Measurements from ENCODE around the gene CXXC1. TPM values are rescaled to one million over a fixed set of nuclear protein-coding genes. Genes with fewer than 3 reads are reported as not detected.
"Not testable (repeated sequence)": the region's sequence is repeated elsewhere in the genome, so short reads cannot be mapped to it uniquely, and the experiment has no call there.

The CXXC1 gene
- total RNA-seq, 3 donors from 2014 or later (not counting 1 experiment from before 2014, with no cell fraction given): 146 to 173 (median 153) TPM

DNA sequence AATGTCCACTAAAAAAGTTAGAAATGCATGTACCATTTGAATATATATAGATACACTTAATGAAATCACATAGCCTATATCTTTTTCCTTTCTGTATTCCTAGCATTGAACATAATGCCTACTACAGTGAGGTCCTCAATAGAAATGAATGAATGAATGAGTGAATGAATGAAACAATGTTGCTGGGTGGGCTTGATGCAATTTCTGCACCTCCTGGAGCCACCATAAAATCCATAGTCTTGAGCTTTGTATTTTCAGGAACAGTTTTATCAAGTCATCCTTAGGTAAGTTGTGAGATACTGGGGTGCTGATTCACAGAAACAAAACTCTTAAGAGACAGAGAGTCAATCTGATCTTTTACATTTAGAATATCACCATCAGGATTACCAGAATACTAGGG lies 24.5 kb downstream of the CXXC1 start:
- Mint-ChIP-seq H3K4me3 (no peak overlapping the region), H3K27me3 (ENCODE audit: low read depth in 2 of 2) (peaks cover 8 to 20% of the 10 kb centered on the region in 2 donors), H3K9me3 (no peaks in the 10 kb centered on the region), H3K4me1 (peaks cover 19 to 21% of the 10 kb centered on the region in 2 donors), H3K36me3 (no peaks in the 10 kb centered on the region), H3K27ac (no peak overlapping the region)
- intact Hi-C loops (cut with micrococcal nuclease): no loop called here
- TF ChIP-seq, protein P1, sequence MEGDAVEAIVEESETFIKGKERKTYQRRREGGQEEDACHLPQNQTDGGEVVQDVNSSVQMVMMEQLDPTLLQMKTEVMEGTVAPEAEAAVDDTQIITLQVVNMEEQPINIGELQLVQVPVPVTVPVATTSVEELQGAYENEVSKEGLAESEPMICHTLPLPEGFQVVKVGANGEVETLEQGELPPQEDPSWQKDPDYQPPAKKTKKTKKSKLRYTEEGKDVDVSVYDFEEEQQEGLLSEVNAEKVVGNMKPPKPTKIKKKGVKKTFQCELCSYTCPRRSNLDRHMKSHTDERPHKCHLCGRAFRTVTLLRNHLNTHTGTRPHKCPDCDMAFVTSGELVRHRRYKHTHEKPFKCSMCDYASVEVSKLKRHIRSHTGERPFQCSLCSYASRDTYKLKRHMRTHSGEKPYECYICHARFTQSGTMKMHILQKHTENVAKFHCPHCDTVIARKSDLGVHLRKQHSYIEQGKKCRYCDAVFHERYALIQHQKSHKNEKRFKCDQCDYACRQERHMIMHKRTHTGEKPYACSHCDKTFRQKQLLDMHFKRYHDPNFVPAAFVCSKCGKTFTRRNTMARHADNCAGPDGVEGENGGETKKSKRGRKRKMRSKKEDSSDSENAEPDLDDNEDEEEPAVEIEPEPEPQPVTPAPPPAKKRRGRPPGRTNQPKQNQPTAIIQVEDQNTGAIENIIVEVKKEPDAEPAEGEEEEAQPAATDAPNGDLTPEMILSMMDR (IDR thresholded peaks at IDR 0.05): no peak
- H3K4me3 ChIP-seq (ENCODE audit: low read length): no peak overlapping the region
- no peaks in the 10 kb centered on the region for H3K27me3 ChIP-seq (ENCODE audit: control insufficient read depth, insufficient read depth, low read length)
- H3K36me3 ChIP-seq (ENCODE audit: control insufficient read depth, insufficient read depth, low read length): no peaks in the 10 kb centered on the region
- no peak overlapping the region for H3K27ac ChIP-seq (ENCODE audit: low read length)
- DNase-seq (no peak), ATAC-seq (no peak)
- peaks cover 20% of the 10 kb centered on the region for H3K4me1 ChIP-seq (ENCODE audit: control insufficient read depth, insufficient read depth, low read length)
- H3K9me3 ChIP-seq (ENCODE audit: control insufficient read depth, insufficient read depth, low read length): no peaks in the 10 kb centered on the region

GRCh38 chr18:50250935-50251334 lies 36.6 kb downstream of the CXXC1 start:
- whole genome bisulfite sequencing (ENCODE audit: insufficient coverage): 91% methylated on average over 3 of the region's 3 CpGs
- Histone ChIP-seq H3K4me3 (ENCODE audit: low read length) (no peak overlapping the region), H3K9me3 (ENCODE audit: control insufficient read depth, insufficient read depth, low read length) (no peaks in the 10 kb centered on the region), H3K4me1 (ENCODE audit: control insufficient read depth, insufficient read depth, low read length) (no peaks in the 10 kb centered on the region), H3K36me3 (ENCODE audit: control insufficient read depth, insufficient read depth, low read length) (no peaks in the 10 kb centered on the region), H3K27me3 (ENCODE audit: control insufficient read depth, insufficient read depth, low read length) (no peaks in the 10 kb centered on the region), H3K27ac (ENCODE audit: low read length) (no peak overlapping the region)
- no peaks in the 10 kb centered on the region for H3K9me3 Mint-ChIP-seq
- intact Hi-C loops (cut with micrococcal nuclease): no loop called here
- H3K4me3 Mint-ChIP-seq: no peak overlapping the region
- DNase-seq: no peak
- H3K4me1 Mint-ChIP-seq: no peaks in the 10 kb centered on the region
- peaks cover 2 to 8% of the 10 kb centered on the region in 2 donors for H3K27me3 Mint-ChIP-seq (ENCODE audit: low read depth in 2 of 2)
- no peak for ATAC-seq
- no peak overlapping the region for H3K27ac Mint-ChIP-seq
- no peaks in the 10 kb centered on the region for H3K36me3 Mint-ChIP-seq
- TF ChIP-seq, protein P1 (IDR thresholded peaks at IDR 0.05): no peak

DNA sequence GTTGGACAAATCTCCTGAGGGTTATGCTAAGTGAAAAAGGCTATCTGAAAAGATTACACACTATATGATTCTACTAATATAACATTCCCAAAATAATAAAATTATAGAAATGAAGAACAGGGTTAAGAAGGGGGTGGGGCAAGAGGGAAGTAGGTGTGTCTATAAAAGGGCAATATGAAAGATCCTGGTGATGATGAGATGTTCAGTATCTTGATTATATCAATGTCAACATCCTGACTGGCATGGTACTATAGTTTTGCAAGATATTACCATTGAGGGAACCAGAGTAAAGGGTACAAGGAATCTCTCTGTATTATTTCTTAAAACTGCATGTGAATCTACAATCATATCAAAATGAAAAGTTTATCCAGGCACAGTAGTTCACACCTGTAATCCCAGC lies 37.9 kb downstream of the CXXC1 start:
- intact Hi-C loops (cut with micrococcal nuclease): no loop called here
- no peak overlapping the region for H3K4me3 ChIP-seq (ENCODE audit: low read length)
- H3K4me3 Mint-ChIP-seq: no peak overlapping the region
- H3K27me3 ChIP-seq (ENCODE audit: control insufficient read depth, insufficient read depth, low read length): no peaks in the 10 kb centered on the region
- H3K4me1 ChIP-seq (ENCODE audit: control insufficient read depth, insufficient read depth, low read length): no peaks in the 10 kb centered on the region
- H3K36me3 ChIP-seq (ENCODE audit: control insufficient read depth, insufficient read depth, low read length): no peaks in the 10 kb centered on the region
- H3K4me1 Mint-ChIP-seq: no peaks in the 10 kb centered on the region
- peaks cover 0 to 8% of the 10 kb centered on the region in 2 donors for H3K27me3 Mint-ChIP-seq (ENCODE audit: low read depth in 2 of 2)
- H3K36me3 Mint-ChIP-seq: no peaks in the 10 kb centered on the region
- H3K9me3 ChIP-seq (ENCODE audit: control insufficient read depth, insufficient read depth, low read length): no peaks in the 10 kb centered on the region
- H3K9me3 Mint-ChIP-seq: no peaks in the 10 kb centered on the region
- no peak overlapping the region for H3K27ac ChIP-seq (ENCODE audit: low read length)
- no peak for ATAC-seq
- TF ChIP-seq, protein P1 (IDR thresholded peaks at IDR 0.05): no peak
- H3K27ac Mint-ChIP-seq: no peak overlapping the region
- DNase-seq: no peak

DNA sequence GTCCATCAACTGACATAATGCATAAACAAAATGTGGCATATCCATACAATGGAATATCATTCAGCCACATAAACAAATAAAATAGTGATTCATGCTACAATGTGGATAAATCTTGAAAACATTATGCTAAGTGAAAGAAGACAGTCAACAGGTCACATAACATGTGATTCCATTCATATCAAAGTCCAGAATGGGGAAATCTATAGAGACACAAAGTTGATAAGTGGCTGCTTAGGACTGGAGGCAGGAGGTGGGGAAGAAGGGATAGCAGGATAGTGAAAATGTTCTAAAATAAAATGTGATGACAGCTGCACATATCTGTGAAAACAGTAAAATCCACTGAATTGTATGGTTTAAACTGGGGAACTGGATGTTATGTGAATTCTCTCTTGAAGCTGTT lies 39.9 kb downstream of the CXXC1 start:
- H3K36me3 ChIP-seq (ENCODE audit: control insufficient read depth, insufficient read depth, low read length): no peaks in the 10 kb centered on the region
- no peaks in the 10 kb centered on the region for H3K4me1 ChIP-seq (ENCODE audit: control insufficient read depth, insufficient read depth, low read length)
- DNase-seq: no peak
- H3K9me3 ChIP-seq (ENCODE audit: control insufficient read depth, insufficient read depth, low read length): no peaks in the 10 kb centered on the region
- no peak overlapping the region for H3K4me3 ChIP-seq (ENCODE audit: low read length)
- no peaks in the 10 kb centered on the region for H3K36me3 Mint-ChIP-seq
- no peak overlapping the region for H3K27ac Mint-ChIP-seq
- no peaks in the 10 kb centered on the region for H3K9me3 Mint-ChIP-seq
- TF ChIP-seq, protein P1 (IDR thresholded peaks at IDR 0.05): no peak
- no peak for ATAC-seq
- H3K4me3 Mint-ChIP-seq: no peak overlapping the region
- intact Hi-C loops (cut with micrococcal nuclease): no loop called here
- no peaks in the 10 kb centered on the region for H3K4me1 Mint-ChIP-seq
- H3K27me3 ChIP-seq (ENCODE audit: control insufficient read depth, insufficient read depth, low read length): no peaks in the 10 kb centered on the region
- no peak overlapping the region for H3K27ac ChIP-seq (ENCODE audit: low read length)
- peaks cover 0 to 8% of the 10 kb centered on the region in 2 donors for H3K27me3 Mint-ChIP-seq (ENCODE audit: low read depth in 2 of 2)

- H3K27me3 ChIP-seq (ENCODE audit: control insufficient read depth, insufficient read depth, low read length); H3K36me3 ChIP-seq (ENCODE audit: control insufficient read depth, insufficient read depth, low read length); H3K4me1 Mint-ChIP-seq; ATAC-seq; intact Hi-C loops (cut with micrococcal nuclease); H3K9me3 Mint-ChIP-seq; H3K36me3 Mint-ChIP-seq; DNase-seq; H3K27ac Mint-ChIP-seq; H3K27ac ChIP-seq (ENCODE audit: low read length); H3K4me3 ChIP-seq (ENCODE audit: low read length); H3K4me3 Mint-ChIP-seq; H3K4me1 ChIP-seq (ENCODE audit: control insufficient read depth, insufficient read depth, low read length); H3K27me3 Mint-ChIP-seq (ENCODE audit: low read depth in 2 of 2): not testable (repeated sequence)
- H3K9me3 ChIP-seq (ENCODE audit: control insufficient read depth, insufficient read depth, low read length): peaks cover 12% of the 10 kb centered on the region
- 78% methylated on average over 8 of the region's 8 CpGs for WGBS (ENCODE audit: insufficient coverage)
Measured at GRCh38 chr18:50241768-50242167, 45.7 kb downstream of the CXXC1 start.
